ENCODE results near the gene BBS12. TPM values are rescaled to one million over a fixed set of nuclear protein-coding genes. Genes with fewer than 3 reads are reported as not detected.

The BBS12 gene
- polyA plus RNA-seq, 1 of the 3 experiments (the other 2 are of a cell fraction): 1.5 TPM

DNA sequence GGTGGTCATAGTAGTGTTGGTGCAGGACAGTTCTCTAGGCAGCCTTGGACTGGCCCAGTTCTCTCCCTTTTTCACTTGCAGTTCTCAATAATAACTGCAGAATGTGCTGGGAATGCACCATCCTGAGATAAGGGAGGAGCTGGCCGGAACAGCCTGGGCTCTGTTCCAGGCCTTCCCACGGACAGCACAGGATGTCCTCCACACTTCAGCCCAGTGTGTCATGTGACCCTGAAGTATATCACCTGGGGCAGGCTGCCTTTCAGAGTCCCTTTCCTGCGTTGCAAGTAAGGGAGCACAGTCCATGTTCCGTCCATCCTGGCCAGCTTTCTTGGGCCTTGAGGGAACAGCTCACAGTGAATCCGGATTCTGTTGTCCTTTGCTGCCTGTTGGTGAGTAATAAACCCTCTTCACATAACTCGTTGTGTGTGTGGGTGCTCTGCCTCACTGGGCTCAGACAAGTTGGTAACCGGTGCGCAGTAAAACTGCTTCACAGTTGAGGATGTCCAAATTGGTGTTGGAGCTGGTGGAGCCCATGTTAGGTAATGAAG is 32.3 kb upstream of the BBS12 start (continued):
- TF ChIP-seq EP300 (IDR thresholded peaks at IDR 0.05; ENCODE audit: borderline replicate concordance in 1 of 2, low read depth in 1 of 2, low read length in 1 of 2) (peak; percentile 33 to 73; a peak in 2 of 4 replicates), USF2 (IDR thresholded peaks at IDR 0.05; ENCODE audit: borderline replicate concordance, low read depth, low read length) (peak; percentile 26; the same call in 1 of the 2 replicates), TAF1 (IDR thresholded peaks at IDR 0.05; ENCODE audit: borderline replicate concordance, low read depth, low read length) (no peak; the same call in 1 of the 2 replicates), GATA2 (CRISPR knock-in tag; IDR thresholded peaks at IDR 0.05) (no peak), IRF3 (IDR thresholded peaks at IDR 0.05; ENCODE audit: low read depth, low read length) (no peak), TEAD4 (IDR thresholded peaks at IDR 0.05; ENCODE audit: borderline replicate concordance, insufficient read depth) (0 out of 2 replicates have a peak, but pooled peaks have one; percentile 7), CHD2 (IDR thresholded peaks at IDR 0.05; ENCODE audit: low read length, partially characterized antibody) (no peak), TCF12 (IDR thresholded peaks at IDR 0.05) (peak; percentile 21; the same call in 1 of the 2 replicates), RCOR1 (IDR thresholded peaks at IDR 0.05; ENCODE audit: low read length) (no peak), GABPA (IDR thresholded peaks at IDR 0.05; ENCODE audit: low read depth) (no peak), FOSL2 (IDR thresholded peaks at IDR 0.05; ENCODE audit: borderline replicate concordance, low read depth) (no peak), YY1 (IDR thresholded peaks at IDR 0.05; ENCODE audit: low read depth) (no peak), ZBTB33 (IDR thresholded peaks at IDR 0.05; ENCODE audit: borderline replicate concordance, low read depth) (no peak), EZH2phosphoT487 (IDR thresholded peaks at IDR 0.05; ENCODE audit: borderline replicate concordance, low read depth) (no peak), NRF1 (IDR thresholded peaks at IDR 0.05; ENCODE audit: low read depth, low read length) (no peak), MXI1 (IDR thresholded peaks at IDR 0.05; ENCODE audit: low read depth, low read length) (no peak), SMC3 (IDR thresholded peaks at IDR 0.05; ENCODE audit: low read depth, low read length) (no peak), RFX5 (IDR thresholded peaks at IDR 0.05; ENCODE audit: low read length) (no peak), POLR2AphosphoS5 (IDR thresholded peaks at IDR 0.05; ENCODE audit: low read depth, low read length) (no peak; the same call in 1 of the 2 replicates), MAX (IDR thresholded peaks at IDR 0.05; ENCODE audit: low read depth) (no peak)
- TF ChIP-seq, protein P1, sequence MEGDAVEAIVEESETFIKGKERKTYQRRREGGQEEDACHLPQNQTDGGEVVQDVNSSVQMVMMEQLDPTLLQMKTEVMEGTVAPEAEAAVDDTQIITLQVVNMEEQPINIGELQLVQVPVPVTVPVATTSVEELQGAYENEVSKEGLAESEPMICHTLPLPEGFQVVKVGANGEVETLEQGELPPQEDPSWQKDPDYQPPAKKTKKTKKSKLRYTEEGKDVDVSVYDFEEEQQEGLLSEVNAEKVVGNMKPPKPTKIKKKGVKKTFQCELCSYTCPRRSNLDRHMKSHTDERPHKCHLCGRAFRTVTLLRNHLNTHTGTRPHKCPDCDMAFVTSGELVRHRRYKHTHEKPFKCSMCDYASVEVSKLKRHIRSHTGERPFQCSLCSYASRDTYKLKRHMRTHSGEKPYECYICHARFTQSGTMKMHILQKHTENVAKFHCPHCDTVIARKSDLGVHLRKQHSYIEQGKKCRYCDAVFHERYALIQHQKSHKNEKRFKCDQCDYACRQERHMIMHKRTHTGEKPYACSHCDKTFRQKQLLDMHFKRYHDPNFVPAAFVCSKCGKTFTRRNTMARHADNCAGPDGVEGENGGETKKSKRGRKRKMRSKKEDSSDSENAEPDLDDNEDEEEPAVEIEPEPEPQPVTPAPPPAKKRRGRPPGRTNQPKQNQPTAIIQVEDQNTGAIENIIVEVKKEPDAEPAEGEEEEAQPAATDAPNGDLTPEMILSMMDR (IDR thresholded peaks at IDR 0.05): no peak
